ENCODE results near the gene CFAP410. TPM values are rescaled to one million over a fixed set of nuclear protein-coding genes. Genes with fewer than 3 reads are reported as not detected.

Gene CFAP410
- total and polyA plus RNA-seq, 2 of the 8 experiments (the other 6 are each of a cell fraction or from before 2014, with no cell fraction given): 10.6 to 12.0 TPM

GRCh38 chr21:44375761-44376241 lies 36.6 kb upstream of the CFAP410 start:
- Histone ChIP-seq H3K36me3 (ENCODE audit: control insufficient read depth in 2 of 4, insufficient read depth in 4 of 4, low read length in 3 of 4) (no peaks in the 10 kb centered on the region), H3K18ac (ENCODE audit: extremely low read depth, low read length) (no peak overlapping the region), H3K56ac (replicated peaks; ENCODE audit: insufficient read length, low read depth, low read length) (no peak overlapping the region), H3K79me2 (ENCODE audit: control insufficient read depth in 1 of 2, insufficient read depth in 2 of 2, low read length in 2 of 2) (no peaks in the 10 kb centered on the region), H3K4me2 (ENCODE audit: insufficient read depth in 1 of 2, low read depth in 2 of 2, low read length in 2 of 2) (no peak overlapping the region), H4K5ac (ENCODE audit: insufficient read length, low read depth, low read length) (no peak overlapping the region), H2AFZ (ENCODE audit: low read length) (no peak overlapping the region), H3K4me1 (replicated peaks in 1 of 4; ENCODE audit: control insufficient read depth in 3 of 4, insufficient read depth in 4 of 4, low read length in 3 of 4) (peaks cover 0 to 9% (median 2%) of the 10 kb centered on the region in 4 experiments; a peak in 2 of 7 replicates), H2BK12ac (ENCODE audit: low read depth, low read length) (no peak overlapping the region), H3K23me2 (ENCODE audit: low read depth, low read length) (no peaks in the 10 kb centered on the region), H2BK20ac (ENCODE audit: low read length) (no peak overlapping the region), H4K8ac (ENCODE audit: extremely low read depth, insufficient read depth, low read length) (no peak overlapping the region), H3K9me3 (ENCODE audit: insufficient read depth in 2 of 2, low read depth in 1 of 2, low read length in 1 of 2) (peaks cover 6 to 14% of the 10 kb centered on the region in 2 experiments; a peak in 3 of 4 replicates), H3K27ac (ENCODE audit: low read depth, low read length) (no peak overlapping the region), H3K4me3 (ENCODE audit: extremely low read depth in 1 of 4, insufficient read depth in 2 of 4, low read depth in 3 of 4, low read length in 4 of 4) (no peak overlapping the region), H2AK5ac (ENCODE audit: low read depth, low read length) (0 out of 2 replicates have a peak overlapping the region, but pooled peaks have one; percentile 70), H3K79me1 (ENCODE audit: low read depth, low read length) (no peaks in the 10 kb centered on the region), H3K4ac (replicated peaks; ENCODE audit: insufficient read length, low read depth, low read length) (no peak overlapping the region), H3K23ac (ENCODE audit: insufficient read length) (no peak overlapping the region), H2BK15ac (ENCODE audit: low read length) (0 out of 2 replicates have a peak overlapping the region, but pooled peaks have one; percentile 18), H4K91ac (replicated peaks; ENCODE audit: insufficient read length, low read length) (no peak overlapping the region), H2BK5ac (ENCODE audit: low read depth, low read length) (no peak overlapping the region), H4K20me1 (replicated peaks in 1 of 2; ENCODE audit: control insufficient read depth in 1 of 2, insufficient read depth in 2 of 2, low read length in 2 of 2) (no peaks in the 10 kb centered on the region), H3K9ac (replicated peaks in 1 of 4; ENCODE audit: extremely low read depth in 1 of 4, low read depth in 3 of 4, low read length in 3 of 4) (no peak overlapping the region), H2BK120ac (replicated peaks; ENCODE audit: low read depth, low read length) (no peak overlapping the region), H3K14ac (ENCODE audit: insufficient read length) (no peak overlapping the region), H3K27me3 (replicated peaks in 1 of 4; ENCODE audit: control insufficient read depth in 3 of 4, extremely low read depth in 1 of 4, insufficient read depth in 3 of 4, low read length in 3 of 4) (peaks cover 0 to 3% (median under 1%) of the 10 kb centered on the region in 4 experiments; a peak in 4 of 7 replicates)
- WGBS, 2 experiments (ENCODE audit: extremely low coverage in 1 of 2, insufficient coverage in 1 of 2, insufficient read length in 1 of 2, insufficient replicate concordance in 2 of 2, low coverage in 1 of 2, low lambda C conversion rate in 2 of 2, missing lambda C conversion rate in 1 of 2): 96% methylated on average over 19 of the region's 19 CpGs; no CpG with 5 or more reads in 1 of the 2 experiments
- FAIRE-seq (no peak), DNase-seq (ENCODE audit: low read depth in 1 of 2, low spot score in 2 of 2) (no peak)
- POLR2A ChIA-PET (ENCODE audit: partially characterized antibody): interaction anchor here (0.6 kb wide), 1 partner anchor 332 kb away, joined by 3 read pairs; no protein-coding TSS in a partner anchor
- CTCF ChIA-PET (ENCODE audit: partially characterized antibody): interaction anchor here (1.2 to 2.8 kb wide), 8 partner anchors 7 to 104 kb away, joined by 3 to 15 read pairs (median 4); no protein-coding TSS in a partner anchor
- no peak for TF ChIP-seq KDM1A (IDR thresholded peaks at IDR 0.05; ENCODE audit: borderline replicate concordance, low read length)
- no peak for TF ChIP-seq KDM5A (IDR thresholded peaks at IDR 0.05; ENCODE audit: low read length)
- TF ChIP-seq GABPA (IDR thresholded peaks at IDR 0.05; ENCODE audit: borderline replicate concordance, insufficient read depth, low read length): no peak
- TF ChIP-seq FOSL1 (IDR thresholded peaks at IDR 0.05; ENCODE audit: insufficient read depth, low read depth, low read length): no peak

Data from H1 (cell line).